HEK293 (cell line): ENCODE results near the gene ARID3A.
A peak's percentile ranks its signal among the peaks of the same experiment; 100 is the strongest.

Source experiments
- CTCF ChIA-PET: fragments of 350-600 bp; formaldehyde crosslinking; extraction: SDS; loops from one replicate; lab custom pipeline; 2021; ENCODE audit warnings: antibody characterized with exemption; lab: Yijun Ruan, JAX
- POLR2A ChIA-PET: fragments of 300-600 bp; formaldehyde crosslinking; extraction: SDS; loops from one replicate; lab custom pipeline; 2020; ENCODE audit warnings: antibody characterized with exemption, inconsistent platforms; lab: Yijun Ruan, JAX
- H3K27ac ChIP-seq: fragments of 200-500 bp; sonication (Bioruptor generic); 2 replicates; pipeline ENCODE4 v1.5.1; 2014; ENCODE audit warnings: low read depth, low read length, control low read depth, inconsistent platforms; ENCODE audit errors: extremely low read depth
- H3K36me3 ChIP-seq, 2 experiments: fragments of 200-500 bp in 1 of 2; sonication (Bioruptor generic) in 1 of 2; 1 replicate in 1 of 2; 2 replicates in 1 of 2; pipeline ENCODE4 v1.5.1; 2014 to 2017; ENCODE audit warnings: inconsistent platforms in 2 of 2, low read length in 2 of 2; ENCODE audit not compliant: control insufficient read depth in 2 of 2, insufficient read depth in 1 of 2
- H3K4me1 ChIP-seq: fragments of 200-500 bp; sonication (Bioruptor generic); 2 replicates; pipeline ENCODE4 v1.5.1; 2014; ENCODE audit warnings: mild to moderate bottlenecking, low read length, inconsistent platforms; ENCODE audit not compliant: control insufficient read depth, insufficient read depth
- H3K4me3 ChIP-seq: 2 replicates; pipeline ENCODE4 v1.5.1; 2011; ENCODE audit warnings: low read depth, mild to moderate bottlenecking, control low read depth, low read length, moderate library complexity
- H3K9me3 ChIP-seq: fragments of 200-500 bp; sonication (Bioruptor generic); 2 replicates; pipeline ENCODE4 v1.5.1; 2014; ENCODE audit warnings: low read depth, low read length, inconsistent platforms; ENCODE audit not compliant: control insufficient read depth, insufficient read depth
- ATF2 ChIP-seq: fragments of 450-650 bp; formaldehyde crosslinking; IDR thresholded peaks from 2 replicates; pipeline ENCODE4 v1.5.1; 2016; ENCODE audit warnings: missing biosample characterization, missing genetic modification characterization, low read depth
- BCL11B ChIP-seq: fragments of 450-650 bp; formaldehyde crosslinking; IDR thresholded peaks from 2 replicates; pipeline ENCODE4 v1.5.1; 2016; ENCODE audit warnings: low read depth, missing biosample characterization, missing genetic modification characterization
- KLF10 ChIP-seq: fragments of 450-650 bp; IDR thresholded peaks from 2 replicates; pipeline ENCODE4 v1.5.1; 2018; ENCODE audit warnings: missing biosample characterization, mild to moderate bottlenecking, missing genetic modification characterization
- MZF1 ChIP-seq: fragments of 450-650 bp; formaldehyde crosslinking; IDR thresholded peaks from 2 replicates; pipeline ENCODE4 v1.5.1; 2017; ENCODE audit warnings: missing biosample characterization, missing genetic modification characterization, borderline replicate concordance
- TCF7L2 ChIP-seq: IDR thresholded peaks from 2 replicates; pipeline ENCODE4 v1.6.1; 2011; ENCODE audit warnings: low read depth, mild to moderate bottlenecking, inconsistent platforms, low read length, moderate library complexity, borderline replicate concordance
- WT1 ChIP-seq: fragments of 450-650 bp; formaldehyde crosslinking; IDR thresholded peaks from 2 replicates; pipeline ENCODE4 v1.5.1; 2016; ENCODE audit warnings: missing biosample characterization, missing genetic modification characterization
- YY1 ChIP-seq: fragments of 450-650 bp; formaldehyde crosslinking; IDR thresholded peaks from 2 replicates; pipeline ENCODE4 v1.5.1; 2018; ENCODE audit warnings: missing biosample characterization, missing genetic modification characterization
- ZFHX2 ChIP-seq: fragments of 450-650 bp; formaldehyde crosslinking; conservative IDR thresholded peaks from 2 replicates; pipeline ENCODE4 v1.5.1; 2016; ENCODE audit warnings: missing biosample characterization, missing genetic modification characterization
- ZNF2 ChIP-seq: fragments of 450-650 bp; formaldehyde crosslinking; IDR thresholded peaks from 2 replicates; pipeline ENCODE4 v1.5.1; 2016; ENCODE audit warnings: missing biosample characterization, missing genetic modification characterization
- ZNF266 ChIP-seq: fragments of 450-650 bp; formaldehyde crosslinking; IDR thresholded peaks from 2 replicates; pipeline ENCODE4 v1.5.1; 2016; ENCODE audit warnings: missing biosample characterization, missing genetic modification characterization, low read depth
- ZNF362 ChIP-seq: fragments of 450-650 bp; formaldehyde crosslinking; IDR thresholded peaks from 2 replicates; pipeline ENCODE4 v1.5.1; 2016; ENCODE audit warnings: missing biosample characterization, missing genetic modification characterization
- ZNF366 ChIP-seq: fragments of 450-650 bp; formaldehyde crosslinking; conservative IDR thresholded peaks from 2 replicates; pipeline ENCODE4 v1.5.1; 2016; ENCODE audit warnings: missing biosample characterization, missing genetic modification characterization
- ZNF398 ChIP-seq: fragments of 450-650 bp; formaldehyde crosslinking; IDR thresholded peaks from 2 replicates; pipeline ENCODE4 v1.5.1; 2017; ENCODE audit warnings: missing biosample characterization, missing genetic modification characterization
- ZNF473 ChIP-seq: fragments of 450-650 bp; formaldehyde crosslinking; IDR thresholded peaks from 2 replicates; pipeline ENCODE4 v1.5.1; 2017; ENCODE audit warnings: missing biosample characterization, missing genetic modification characterization
- ZNF48 ChIP-seq: fragments of 450-650 bp; formaldehyde crosslinking; IDR thresholded peaks from 2 replicates; pipeline ENCODE4 v1.5.1; 2016; ENCODE audit warnings: missing biosample characterization, missing genetic modification characterization
- ZNF501 ChIP-seq: fragments of 450-650 bp; formaldehyde crosslinking; IDR thresholded peaks from 2 replicates; pipeline ENCODE4 v1.5.1; 2016; ENCODE audit warnings: missing biosample characterization, missing genetic modification characterization
- ZNF510 ChIP-seq: fragments of 450-650 bp; formaldehyde crosslinking; IDR thresholded peaks from 2 replicates; pipeline ENCODE4 v1.5.1; 2018; ENCODE audit warnings: mild to moderate bottlenecking, missing genetic modification characterization, missing biosample characterization; ENCODE audit not compliant: insufficient replicate concordance
- ZNF610 ChIP-seq: fragments of 450-650 bp; formaldehyde crosslinking; IDR thresholded peaks from 2 replicates; pipeline ENCODE4 v1.5.1; 2016; ENCODE audit warnings: missing biosample characterization, missing genetic modification characterization, borderline replicate concordance
- ZNF747 ChIP-seq: fragments of 450-650 bp; formaldehyde crosslinking; IDR thresholded peaks from 2 replicates; pipeline ENCODE4 v1.5.1; 2016; ENCODE audit warnings: missing biosample characterization, missing genetic modification characterization
- ZXDB ChIP-seq: fragments of 450-650 bp; formaldehyde crosslinking; IDR thresholded peaks from 2 replicates; pipeline ENCODE4 v1.5.1; 2016; ENCODE audit warnings: missing biosample characterization, missing genetic modification characterization
- TF ChIP-seq, protein P1 (sequence below): fragments of 450-650 bp; IDR thresholded peaks from 2 replicates; pipeline ENCODE4 v1.5.1; 2018; ENCODE audit warnings: missing biosample characterization, missing genetic modification characterization

ARID3A gene

DNA sequence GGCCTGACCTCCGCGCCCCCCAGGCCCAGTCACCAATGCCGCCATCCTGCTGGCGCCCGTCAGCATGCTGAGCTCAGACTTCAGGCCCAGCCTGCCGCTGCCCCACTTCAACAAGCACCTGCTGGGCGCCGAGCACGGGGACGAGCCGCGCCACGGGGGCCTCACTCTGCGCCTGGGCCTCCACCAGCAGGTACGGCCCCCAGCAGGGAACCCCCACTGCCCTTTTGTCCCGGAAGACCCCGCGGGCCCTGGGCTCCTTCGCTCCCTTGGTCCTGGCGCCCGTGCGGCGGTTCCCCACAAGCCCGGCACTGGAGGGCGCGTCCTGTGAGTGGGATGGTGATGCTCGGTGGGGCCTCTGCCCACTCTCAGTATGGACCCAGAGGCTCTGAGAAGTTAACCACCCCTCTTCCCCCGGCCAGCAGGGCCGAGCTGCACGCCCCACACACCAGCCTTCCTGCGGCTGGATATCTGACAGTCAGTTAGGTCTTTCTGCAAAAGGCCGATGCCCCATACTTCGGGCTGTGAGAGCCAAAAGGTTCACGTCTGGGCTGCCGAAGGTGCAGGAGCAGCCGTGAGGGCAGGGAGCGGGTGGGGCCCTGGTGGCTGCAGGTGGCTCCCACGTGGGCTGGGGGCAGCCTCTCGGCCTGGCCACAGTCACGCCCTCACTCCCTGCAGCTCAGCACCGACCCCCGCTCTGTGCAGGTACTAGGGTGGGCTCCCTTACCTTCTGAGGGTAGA is 66.3 kb downstream of the ARID3A start (continued):
- TF ChIP-seq ATF2 (tag by site-specific recombination), result no peak
- no peak for TF ChIP-seq TCF7L2

GRCh38 chr19:992670-993055 is 66.8 kb downstream of the ARID3A start:
- no peak overlapping the region for H3K4me3 ChIP-seq
- H3K4me1 ChIP-seq, result peaks cover 7% of the 10 kb centered on the region
- TF ChIP-seq ZNF366 (tag by site-specific recombination) (no peak), ZNF48 (tag by site-specific recombination) (no peak), ZNF510 (tag by site-specific recombination) (no peak), WT1 (no peak), YY1 (no peak), ZNF2 (no peak), ZNF266 (tag by site-specific recombination) (no peak)
- TF ChIP-seq, protein P1, sequence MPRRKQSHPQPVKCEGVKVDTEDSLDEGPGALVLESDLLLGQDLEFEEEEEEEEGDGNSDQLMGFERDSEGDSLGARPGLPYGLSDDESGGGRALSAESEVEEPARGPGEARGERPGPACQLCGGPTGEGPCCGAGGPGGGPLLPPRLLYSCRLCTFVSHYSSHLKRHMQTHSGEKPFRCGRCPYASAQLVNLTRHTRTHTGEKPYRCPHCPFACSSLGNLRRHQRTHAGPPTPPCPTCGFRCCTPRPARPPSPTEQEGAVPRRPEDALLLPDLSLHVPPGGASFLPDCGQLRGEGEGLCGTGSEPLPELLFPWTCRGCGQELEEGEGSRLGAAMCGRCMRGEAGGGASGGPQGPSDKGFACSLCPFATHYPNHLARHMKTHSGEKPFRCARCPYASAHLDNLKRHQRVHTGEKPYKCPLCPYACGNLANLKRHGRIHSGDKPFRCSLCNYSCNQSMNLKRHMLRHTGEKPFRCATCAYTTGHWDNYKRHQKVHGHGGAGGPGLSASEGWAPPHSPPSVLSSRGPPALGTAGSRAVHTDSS (tag by site-specific recombination), result no peak
- TF ChIP-seq, all 188 proteins: peak for 0
- Histone ChIP-seq H3K9me3 (no peaks in the 10 kb centered on the region), H3K27ac (no peak overlapping the region), H3K36me3 (peaks cover 3 to 58% of the 10 kb centered on the region in 2 experiments; a peak in 2 of 3 replicates)
- ChIA-PET POLR2A (no interaction called here), CTCF (interaction anchor here (0.5 kb wide), 1 partner anchor 243 kb away, joined by 3 read pairs; no protein-coding TSS in a partner anchor)

DNA sequence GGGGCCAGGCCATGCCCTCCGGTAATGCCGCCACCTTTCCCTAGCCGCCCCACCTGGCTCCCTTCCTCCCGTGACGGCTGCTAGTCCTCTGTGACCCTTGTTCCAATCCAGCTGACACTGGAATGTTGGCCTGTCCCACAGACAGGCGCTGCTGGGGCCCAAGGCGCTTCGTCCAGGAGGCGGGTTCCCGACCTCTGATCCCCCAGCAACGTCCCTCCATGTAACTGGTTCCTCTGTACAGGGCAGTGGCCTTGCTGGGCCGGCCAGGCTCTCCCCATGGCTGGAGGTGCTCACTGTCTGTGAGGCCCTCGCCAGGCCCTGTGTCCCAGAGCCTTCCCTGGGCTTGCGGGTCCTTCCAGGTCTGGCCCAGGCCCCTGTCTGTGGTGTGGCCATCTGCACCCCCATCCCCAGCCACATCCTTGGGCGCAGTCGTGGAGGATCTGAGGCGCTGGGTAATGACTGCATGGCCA is 67.6 kb downstream of the ARID3A start:
- Histone ChIP-seq H3K9me3 (no peaks in the 10 kb centered on the region), H3K36me3 (peaks cover 0 to 53% of the 10 kb centered on the region in 2 experiments; a peak in 1 of 3 replicates), H3K27ac (no peak overlapping the region), H3K4me1 (peaks cover 7% of the 10 kb centered on the region), H3K4me3 (no peak overlapping the region)
- ChIA-PET POLR2A (no interaction called here), CTCF (no interaction called here)
- TF ChIP-seq BCL11B (tag by site-specific recombination) (0 out of 2 replicates have a peak, but pooled peaks have one; percentile 23), ZNF473 (tag by site-specific recombination) (no peak)

GRCh38 chr19:993831-994393 is 68.1 kb downstream of the ARID3A start:
- CTCF ChIA-PET, result no interaction called here
- no peaks in the 10 kb centered on the region for H3K9me3 ChIP-seq
- H3K36me3 ChIP-seq, result peaks cover 0 to 48% of the 10 kb centered on the region in 2 experiments; a peak in 1 of 3 replicates
- H3K4me1 ChIP-seq, result peaks cover 7% of the 10 kb centered on the region
- POLR2A ChIA-PET, result no interaction called here
- no peak overlapping the region for H3K27ac ChIP-seq
- no peak overlapping the region for H3K4me3 ChIP-seq
- no peak for TF ChIP-seq MZF1 (tag by site-specific recombination)
- TF ChIP-seq ZFHX2 (tag by site-specific recombination), result peak; percentile 95
- no peak for TF ChIP-seq KLF10 (tag by site-specific recombination)
- TF ChIP-seq ZNF398 (tag by site-specific recombination), result no peak
- no peak for TF ChIP-seq ZNF501
- no peak for TF ChIP-seq ZNF747 (tag by site-specific recombination)
- no peak for TF ChIP-seq ZXDB (tag by site-specific recombination)
- TF ChIP-seq ATF2 (tag by site-specific recombination), result no peak
- TF ChIP-seq ZNF362 (tag by site-specific recombination), result no peak
- no peak for TF ChIP-seq ZNF610
- TF ChIP-seq BCL11B (tag by site-specific recombination), result no peak
- no peak for TF ChIP-seq ZNF48 (tag by site-specific recombination)
